GM23338 (cell line): ENCODE results near the gene DOCK11. TPM values are rescaled to one million over a fixed set of nuclear protein-coding genes. Genes with fewer than 3 reads are reported as not detected.

Experiments used
- ATAC-seq: fragments of 200-7000 bp; cut with Tn5 transposase; 3 replicates; pipeline ENCODE4 v1.9.1; 2020
- DNase-seq: peaks from one replicate; pipeline ENCODE4 v3.0.0-alpha.2; 2015; ENCODE audit warnings: low spot score
- H2AFZ ChIP-seq: fragments of 200-600 bp; sonication (generic); 2 replicates; pipeline ENCODE4 v1.8.0; 2016; ENCODE audit warnings: antibody characterized with exemption, mild to moderate bottlenecking, moderate library complexity
- H3F3A ChIP-seq: fragments of 200-600 bp; sonication (generic); replicated peaks from 2 replicates; pipeline ENCODE4 v1.8.0; 2017; ENCODE audit warnings: antibody characterized with exemption, mixed run types, low read depth
- H3K27ac ChIP-seq: fragments of 200-600 bp; sonication (generic); 2 replicates; pipeline ENCODE4 v1.6.1; 2016; ENCODE audit warnings: low read depth
- H3K27me3 ChIP-seq: fragments of 200-600 bp; sonication (generic); 2 replicates; pipeline ENCODE4 v1.8.0; 2016; ENCODE audit warnings: mild to moderate bottlenecking, mixed run types, moderate library complexity; ENCODE audit not compliant: insufficient read depth
- H3K36me3 ChIP-seq: fragments of 200-600 bp; sonication (generic); 2 replicates; pipeline ENCODE4 v1.8.0; 2016; ENCODE audit warnings: mild to moderate bottlenecking; ENCODE audit not compliant: insufficient read depth
- H3K4me1 ChIP-seq: fragments of 200-600 bp; sonication (generic); 2 replicates; pipeline ENCODE4 v1.8.0; 2016; ENCODE audit warnings: mild to moderate bottlenecking, moderate library complexity; ENCODE audit not compliant: insufficient read depth
- H3K4me2 ChIP-seq: fragments of 200-600 bp; sonication (generic); 2 replicates; pipeline ENCODE4 v1.7.1; 2017; ENCODE audit warnings: mixed run types
- H3K4me3 ChIP-seq: fragments of 200-600 bp; sonication (generic); 2 replicates; pipeline ENCODE4 v1.6.1; 2016; ENCODE audit warnings: mixed run types
- H3K79me2 ChIP-seq: fragments of 200-600 bp; sonication (generic); replicated peaks from 2 replicates; pipeline ENCODE4 v1.8.0; 2017; ENCODE audit warnings: mild to moderate bottlenecking; ENCODE audit not compliant: insufficient read depth
- H3K9me2 ChIP-seq: fragments of 200-600 bp; sonication (generic); 2 replicates; pipeline ENCODE4 v1.8.0; 2017; ENCODE audit not compliant: insufficient read depth
- H4K20me1 ChIP-seq: fragments of 200-600 bp; sonication (generic); replicated peaks from 2 replicates; pipeline ENCODE4 v1.8.0; 2017; ENCODE audit warnings: mild to moderate bottlenecking; ENCODE audit not compliant: insufficient read depth
- H3K27ac Mint-ChIP-seq: 2 replicates; pipeline ENCODE4 v1.8.0; 2020; ENCODE audit warnings: inconsistent platforms, mild to moderate bottlenecking, moderate library complexity, mixed read lengths
- H3K27me3 Mint-ChIP-seq: 3 replicates; pipeline ENCODE4 v1.8.0; 2022; ENCODE audit warnings: low read depth, mild to moderate bottlenecking, moderate library complexity, mixed read lengths, inconsistent platforms; ENCODE audit not compliant: insufficient read depth, poor library complexity
- H3K36me3 Mint-ChIP-seq: 3 replicates; pipeline ENCODE4 v1.8.0; 2021; ENCODE audit warnings: low read depth, mild to moderate bottlenecking, inconsistent platforms, moderate library complexity, mixed read lengths
- H3K4me1 Mint-ChIP-seq: 3 replicates; pipeline ENCODE4 v1.8.0; 2020; ENCODE audit warnings: mild to moderate bottlenecking, inconsistent platforms, mixed read lengths
- H3K4me3 Mint-ChIP-seq: 3 replicates; pipeline ENCODE4 v1.8.0; 2021; ENCODE audit warnings: moderate library complexity, mild to moderate bottlenecking, inconsistent platforms, mixed read lengths
- H3K9me3 Mint-ChIP-seq: 3 replicates; pipeline ENCODE4 v1.8.0; 2020; ENCODE audit warnings: moderate library complexity, mild to moderate bottlenecking, inconsistent platforms, mixed read lengths
- CREB1 ChIP-seq: fragments of 250-450 bp; sonication (Bioruptor Pico); IDR thresholded peaks from 2 replicates; pipeline ENCODE4 v1.5.0; 2020; ENCODE audit warnings: low read depth, mild to moderate bottlenecking, moderate library complexity
- EZH2 ChIP-seq: fragments of 200-600 bp; sonication (generic); IDR thresholded peaks from one replicate; pipeline ENCODE4 v1.8.0; 2017; ENCODE audit warnings: antibody characterized with exemption, mild to moderate bottlenecking, low read depth; ENCODE audit not compliant: unreplicated experiment
- EZH2phosphoT487 ChIP-seq: fragments of 200-600 bp; sonication (generic); IDR thresholded peaks from one replicate; pipeline ENCODE4 v1.8.1; 2018; ENCODE audit warnings: antibody characterized with exemption; ENCODE audit not compliant: unreplicated experiment
- JUNB ChIP-seq: IDR thresholded peaks from one replicate; pipeline ENCODE4 v1.6.1; 2016; ENCODE audit warnings: antibody characterized with exemption; ENCODE audit not compliant: unreplicated experiment
- NANOG ChIP-seq: IDR thresholded peaks from 2 replicates; pipeline ENCODE4 v1.6.1; 2016; ENCODE audit warnings: antibody characterized with exemption, borderline replicate concordance
- POLR2AphosphoS5 ChIP-seq: IDR thresholded peaks from 2 replicates; pipeline ENCODE4 v1.6.1; 2016; ENCODE audit warnings: antibody characterized with exemption, low read depth
- STAT1 ChIP-seq: IDR thresholded peaks from one replicate; pipeline ENCODE4 v1.6.1; 2016; ENCODE audit warnings: antibody characterized with exemption; ENCODE audit not compliant: unreplicated experiment
- ZNF114 ChIP-seq: fragments of 250-450 bp; sonication (Bioruptor Pico); IDR thresholded peaks from 2 replicates; pipeline ENCODE4 v1.5.0; 2020; ENCODE audit warnings: mild to moderate bottlenecking, moderate library complexity
- ZNF331 ChIP-seq: fragments of 250-450 bp; sonication (Bioruptor Pico); IDR thresholded peaks from 2 replicates; pipeline ENCODE4 v1.5.0; 2020; ENCODE audit warnings: low read depth, mild to moderate bottlenecking, moderate library complexity
- polyA plus RNA-seq: library from polyadenylated mRNA; unstranded; fragments of >200 nt; fragmentation: Nextera tagmentation; extraction: Ambion mirVana; gene quantifications from 2 replicates; pipeline ENCODE4 v1.2.1, GENCODE V29; 2016
- total RNA-seq: library from RNA; depleted of rRNA; stranded (reverse); fragments of >200 nt; shearing (Covaris generic); gene quantifications from 2 replicates; pipeline ENCODE4 v1.2.3, GENCODE V29; 2014
- TF ChIP-seq, protein P1 (sequence below): fragments of 250-450 bp; sonication (Bioruptor Pico); IDR thresholded peaks from 2 replicates; pipeline ENCODE4 v1.5.0; 2020; ENCODE audit warnings: mild to moderate bottlenecking, moderate library complexity
- TF ChIP-seq, protein P2 (sequence below): IDR thresholded peaks from 2 replicates; pipeline ENCODE4 v1.6.1; 2016; ENCODE audit warnings: antibody characterized with exemption
- TF ChIP-seq, protein P3 (sequence below), 2 experiments: fragments of 200-600 bp in 1 of 2; sonication (generic) in 1 of 2; conservative IDR thresholded peaks; 2 replicates each; pipeline versions ENCODE4 v1.5.1 to v1.6.1; 2016 to 2017; ENCODE audit warnings: antibody characterized with exemption in 2 of 2, low read depth in 2 of 2, mild to moderate bottlenecking in 2 of 2, moderate library complexity in 1 of 2
- TF ChIP-seq, protein P4 (sequence below): IDR thresholded peaks from one replicate; pipeline ENCODE4 v1.6.1; 2018; ENCODE audit warnings: antibody characterized with exemption; ENCODE audit not compliant: unreplicated experiment

The DOCK11 gene
- total and polyA plus RNA-seq, 2 experiments from 2014 or later: 6.0 to 12.3 TPM

DNA sequence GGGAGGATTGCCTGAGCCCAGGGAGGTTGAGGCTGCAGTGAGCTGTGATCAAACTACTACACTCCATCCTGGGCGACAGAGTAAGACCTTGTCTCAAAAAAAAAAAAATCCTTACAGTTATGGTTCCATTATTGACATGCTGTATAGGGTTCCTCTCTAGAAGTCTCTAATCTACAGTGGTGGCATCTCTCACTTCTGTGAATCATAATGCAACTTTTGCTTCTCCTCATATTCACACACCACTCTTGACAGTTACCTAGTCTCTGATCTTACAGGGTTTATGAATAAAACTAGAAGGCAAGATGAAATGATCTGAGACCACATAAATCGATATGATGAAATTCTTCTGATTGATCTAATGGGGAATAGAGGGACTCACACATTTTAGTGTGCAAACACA lies 40.6 kb downstream of the DOCK11 start:
- Histone ChIP-seq H3F3A (no peaks in the 10 kb centered on the region), H2AFZ (no peak overlapping the region), H3K4me1 (peaks cover 44% of the 10 kb centered on the region), H3K9me2 (no peaks in the 10 kb centered on the region), H3K27ac (0 out of 2 replicates have a peak overlapping the region, but pooled peaks have one; percentile 30), H3K4me3 (no peak overlapping the region), H3K4me2 (peak overlapping the region; percentile 41; the same call in 1 of the 2 replicates), H3K79me2 (no peaks in the 10 kb centered on the region), H3K27me3 (no peaks in the 10 kb centered on the region), H4K20me1 (no peaks in the 10 kb centered on the region), H3K36me3 (no peaks in the 10 kb centered on the region)
- ATAC-seq: no peak
- H3K4me1 Mint-ChIP-seq: peaks cover 38% of the 10 kb centered on the region
- no peaks in the 10 kb centered on the region for H3K27me3 Mint-ChIP-seq
- no peaks in the 10 kb centered on the region for H3K9me3 Mint-ChIP-seq
- TF ChIP-seq CREB1 (CRISPR knock-in tag): no peak
- TF ChIP-seq NANOG: no peak
- no peak for TF ChIP-seq ZNF331
- TF ChIP-seq EZH2: no peak
- no peak for TF ChIP-seq EZH2phosphoT487
- TF ChIP-seq, protein P1, sequence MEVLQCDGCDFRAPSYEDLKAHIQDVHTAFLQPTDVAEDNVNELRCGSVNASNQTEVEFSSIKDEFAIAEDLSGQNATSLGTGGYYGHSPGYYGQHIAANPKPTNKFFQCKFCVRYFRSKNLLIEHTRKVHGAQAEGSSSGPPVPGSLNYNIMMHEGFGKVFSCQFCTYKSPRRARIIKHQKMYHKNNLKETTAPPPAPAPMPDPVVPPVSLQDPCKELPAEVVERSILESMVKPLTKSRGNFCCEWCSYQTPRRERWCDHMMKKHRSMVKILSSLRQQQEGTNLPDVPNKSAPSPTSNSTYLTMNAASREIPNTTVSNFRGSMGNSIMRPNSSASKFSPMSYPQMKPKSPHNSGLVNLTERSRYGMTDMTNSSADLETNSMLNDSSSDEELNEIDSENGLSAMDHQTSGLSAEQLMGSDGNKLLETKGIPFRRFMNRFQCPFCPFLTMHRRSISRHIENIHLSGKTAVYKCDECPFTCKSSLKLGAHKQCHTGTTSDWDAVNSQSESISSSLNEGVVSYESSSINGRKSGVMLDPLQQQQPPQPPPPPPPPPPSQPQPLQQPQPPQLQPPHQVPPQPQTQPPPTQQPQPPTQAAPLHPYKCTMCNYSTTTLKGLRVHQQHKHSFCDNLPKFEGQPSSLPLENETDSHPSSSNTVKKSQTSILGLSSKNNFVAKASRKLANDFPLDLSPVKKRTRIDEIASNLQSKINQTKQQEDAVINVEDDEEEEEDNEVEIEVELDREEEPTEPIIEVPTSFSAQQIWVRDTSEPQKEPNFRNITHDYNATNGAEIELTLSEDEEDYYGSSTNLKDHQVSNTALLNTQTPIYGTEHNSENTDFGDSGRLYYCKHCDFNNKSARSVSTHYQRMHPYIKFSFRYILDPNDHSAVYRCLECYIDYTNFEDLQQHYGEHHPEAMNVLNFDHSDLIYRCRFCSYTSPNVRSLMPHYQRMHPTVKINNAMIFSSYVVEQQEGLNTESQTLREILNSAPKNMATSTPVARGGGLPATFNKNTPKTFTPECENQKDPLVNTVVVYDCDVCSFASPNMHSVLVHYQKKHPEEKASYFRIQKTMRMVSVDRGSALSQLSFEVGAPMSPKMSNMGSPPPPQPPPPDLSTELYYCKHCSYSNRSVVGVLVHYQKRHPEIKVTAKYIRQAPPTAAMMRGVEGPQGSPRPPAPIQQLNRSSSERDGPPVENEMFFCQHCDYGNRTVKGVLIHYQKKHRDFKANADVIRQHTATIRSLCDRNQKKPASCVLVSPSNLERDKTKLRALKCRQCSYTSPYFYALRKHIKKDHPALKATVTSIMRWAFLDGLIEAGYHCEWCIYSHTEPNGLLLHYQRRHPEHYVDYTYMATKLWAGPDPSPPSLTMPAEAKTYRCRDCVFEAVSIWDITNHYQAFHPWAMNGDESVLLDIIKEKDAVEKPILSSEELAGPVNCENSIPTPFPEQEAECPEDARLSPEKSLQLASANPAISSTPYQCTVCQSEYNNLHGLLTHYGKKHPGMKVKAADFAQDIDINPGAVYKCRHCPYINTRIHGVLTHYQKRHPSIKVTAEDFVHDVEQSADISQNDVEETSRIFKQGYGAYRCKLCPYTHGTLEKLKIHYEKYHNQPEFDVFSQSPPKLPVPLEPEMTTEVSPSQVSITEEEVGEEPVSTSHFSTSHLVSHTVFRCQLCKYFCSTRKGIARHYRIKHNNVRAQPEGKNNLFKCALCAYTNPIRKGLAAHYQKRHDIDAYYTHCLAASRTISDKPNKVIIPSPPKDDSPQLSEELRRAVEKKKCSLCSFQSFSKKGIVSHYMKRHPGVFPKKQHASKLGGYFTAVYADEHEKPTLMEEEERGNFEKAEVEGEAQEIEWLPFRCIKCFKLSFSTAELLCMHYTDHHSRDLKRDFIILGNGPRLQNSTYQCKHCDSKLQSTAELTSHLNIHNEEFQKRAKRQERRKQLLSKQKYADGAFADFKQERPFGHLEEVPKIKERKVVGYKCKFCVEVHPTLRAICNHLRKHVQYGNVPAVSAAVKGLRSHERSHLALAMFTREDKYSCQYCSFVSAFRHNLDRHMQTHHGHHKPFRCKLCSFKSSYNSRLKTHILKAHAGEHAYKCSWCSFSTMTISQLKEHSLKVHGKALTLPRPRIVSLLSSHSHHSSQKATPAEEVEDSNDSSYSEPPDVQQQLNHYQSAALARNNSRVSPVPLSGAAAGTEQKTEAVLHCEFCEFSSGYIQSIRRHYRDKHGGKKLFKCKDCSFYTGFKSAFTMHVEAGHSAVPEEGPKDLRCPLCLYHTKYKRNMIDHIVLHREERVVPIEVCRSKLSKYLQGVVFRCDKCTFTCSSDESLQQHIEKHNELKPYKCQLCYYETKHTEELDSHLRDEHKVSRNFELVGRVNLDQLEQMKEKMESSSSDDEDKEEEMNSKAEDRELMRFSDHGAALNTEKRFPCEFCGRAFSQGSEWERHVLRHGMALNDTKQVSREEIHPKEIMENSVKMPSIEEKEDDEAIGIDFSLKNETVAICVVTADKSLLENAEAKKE (CRISPR knock-in tag): no peak
- TF ChIP-seq, protein P2, sequence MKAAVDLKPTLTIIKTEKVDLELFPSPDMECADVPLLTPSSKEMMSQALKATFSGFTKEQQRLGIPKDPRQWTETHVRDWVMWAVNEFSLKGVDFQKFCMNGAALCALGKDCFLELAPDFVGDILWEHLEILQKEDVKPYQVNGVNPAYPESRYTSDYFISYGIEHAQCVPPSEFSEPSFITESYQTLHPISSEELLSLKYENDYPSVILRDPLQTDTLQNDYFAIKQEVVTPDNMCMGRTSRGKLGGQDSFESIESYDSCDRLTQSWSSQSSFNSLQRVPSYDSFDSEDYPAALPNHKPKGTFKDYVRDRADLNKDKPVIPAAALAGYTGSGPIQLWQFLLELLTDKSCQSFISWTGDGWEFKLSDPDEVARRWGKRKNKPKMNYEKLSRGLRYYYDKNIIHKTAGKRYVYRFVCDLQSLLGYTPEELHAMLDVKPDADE: no peak
- no peak for TF ChIP-seq POLR2AphosphoS5
- TF ChIP-seq, protein P3, sequence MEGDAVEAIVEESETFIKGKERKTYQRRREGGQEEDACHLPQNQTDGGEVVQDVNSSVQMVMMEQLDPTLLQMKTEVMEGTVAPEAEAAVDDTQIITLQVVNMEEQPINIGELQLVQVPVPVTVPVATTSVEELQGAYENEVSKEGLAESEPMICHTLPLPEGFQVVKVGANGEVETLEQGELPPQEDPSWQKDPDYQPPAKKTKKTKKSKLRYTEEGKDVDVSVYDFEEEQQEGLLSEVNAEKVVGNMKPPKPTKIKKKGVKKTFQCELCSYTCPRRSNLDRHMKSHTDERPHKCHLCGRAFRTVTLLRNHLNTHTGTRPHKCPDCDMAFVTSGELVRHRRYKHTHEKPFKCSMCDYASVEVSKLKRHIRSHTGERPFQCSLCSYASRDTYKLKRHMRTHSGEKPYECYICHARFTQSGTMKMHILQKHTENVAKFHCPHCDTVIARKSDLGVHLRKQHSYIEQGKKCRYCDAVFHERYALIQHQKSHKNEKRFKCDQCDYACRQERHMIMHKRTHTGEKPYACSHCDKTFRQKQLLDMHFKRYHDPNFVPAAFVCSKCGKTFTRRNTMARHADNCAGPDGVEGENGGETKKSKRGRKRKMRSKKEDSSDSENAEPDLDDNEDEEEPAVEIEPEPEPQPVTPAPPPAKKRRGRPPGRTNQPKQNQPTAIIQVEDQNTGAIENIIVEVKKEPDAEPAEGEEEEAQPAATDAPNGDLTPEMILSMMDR (conservative IDR thresholded peaks at IDR 0.05; ENCODE audit: low read depth in 2 of 2): no peak
- no peak for TF ChIP-seq STAT1
- no peak for TF ChIP-seq ZNF114 (CRISPR knock-in tag)
- TF ChIP-seq, protein P4, sequence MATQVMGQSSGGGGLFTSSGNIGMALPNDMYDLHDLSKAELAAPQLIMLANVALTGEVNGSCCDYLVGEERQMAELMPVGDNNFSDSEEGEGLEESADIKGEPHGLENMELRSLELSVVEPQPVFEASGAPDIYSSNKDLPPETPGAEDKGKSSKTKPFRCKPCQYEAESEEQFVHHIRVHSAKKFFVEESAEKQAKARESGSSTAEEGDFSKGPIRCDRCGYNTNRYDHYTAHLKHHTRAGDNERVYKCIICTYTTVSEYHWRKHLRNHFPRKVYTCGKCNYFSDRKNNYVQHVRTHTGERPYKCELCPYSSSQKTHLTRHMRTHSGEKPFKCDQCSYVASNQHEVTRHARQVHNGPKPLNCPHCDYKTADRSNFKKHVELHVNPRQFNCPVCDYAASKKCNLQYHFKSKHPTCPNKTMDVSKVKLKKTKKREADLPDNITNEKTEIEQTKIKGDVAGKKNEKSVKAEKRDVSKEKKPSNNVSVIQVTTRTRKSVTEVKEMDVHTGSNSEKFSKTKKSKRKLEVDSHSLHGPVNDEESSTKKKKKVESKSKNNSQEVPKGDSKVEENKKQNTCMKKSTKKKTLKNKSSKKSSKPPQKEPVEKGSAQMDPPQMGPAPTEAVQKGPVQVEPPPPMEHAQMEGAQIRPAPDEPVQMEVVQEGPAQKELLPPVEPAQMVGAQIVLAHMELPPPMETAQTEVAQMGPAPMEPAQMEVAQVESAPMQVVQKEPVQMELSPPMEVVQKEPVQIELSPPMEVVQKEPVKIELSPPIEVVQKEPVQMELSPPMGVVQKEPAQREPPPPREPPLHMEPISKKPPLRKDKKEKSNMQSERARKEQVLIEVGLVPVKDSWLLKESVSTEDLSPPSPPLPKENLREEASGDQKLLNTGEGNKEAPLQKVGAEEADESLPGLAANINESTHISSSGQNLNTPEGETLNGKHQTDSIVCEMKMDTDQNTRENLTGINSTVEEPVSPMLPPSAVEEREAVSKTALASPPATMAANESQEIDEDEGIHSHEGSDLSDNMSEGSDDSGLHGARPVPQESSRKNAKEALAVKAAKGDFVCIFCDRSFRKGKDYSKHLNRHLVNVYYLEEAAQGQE: no peak
- no peak for TF ChIP-seq JUNB
- no peaks in the 10 kb centered on the region for H3K36me3 Mint-ChIP-seq
- H3K27ac Mint-ChIP-seq: peak overlapping the region; percentile 78; the same call in 1 of the 2 replicates
- no peak for DNase-seq
- H3K4me3 Mint-ChIP-seq: no peak overlapping the region; the same call in 2 of the 3 replicates
